GM23338 (cell line): Measurements from ENCODE around the gene TBC1D8B. TPM values are rescaled to one million over a fixed set of nuclear protein-coding genes. Genes with fewer than 3 reads are reported as not detected.

Experiments
- ATAC-seq: fragments of 200-7000 bp; cut with Tn5 transposase; 3 replicates; pipeline ENCODE4 v1.9.1; 2020
- DNase-seq: peaks from one replicate; pipeline ENCODE4 v3.0.0-alpha.2; 2015; ENCODE audit warnings: low spot score
- H2AFZ ChIP-seq: fragments of 200-600 bp; sonication (generic); 2 replicates; pipeline ENCODE4 v1.8.0; 2016; ENCODE audit warnings: antibody characterized with exemption, mild to moderate bottlenecking, moderate library complexity
- H3F3A ChIP-seq: fragments of 200-600 bp; sonication (generic); replicated peaks from 2 replicates; pipeline ENCODE4 v1.8.0; 2017; ENCODE audit warnings: antibody characterized with exemption, mixed run types, low read depth
- H3K27ac ChIP-seq: fragments of 200-600 bp; sonication (generic); 2 replicates; pipeline ENCODE4 v1.6.1; 2016; ENCODE audit warnings: low read depth
- H3K27me3 ChIP-seq: fragments of 200-600 bp; sonication (generic); 2 replicates; pipeline ENCODE4 v1.8.0; 2016; ENCODE audit warnings: mild to moderate bottlenecking, mixed run types, moderate library complexity; ENCODE audit not compliant: insufficient read depth
- H3K36me3 ChIP-seq: fragments of 200-600 bp; sonication (generic); 2 replicates; pipeline ENCODE4 v1.8.0; 2016; ENCODE audit warnings: mild to moderate bottlenecking; ENCODE audit not compliant: insufficient read depth
- H3K4me1 ChIP-seq: fragments of 200-600 bp; sonication (generic); 2 replicates; pipeline ENCODE4 v1.8.0; 2016; ENCODE audit warnings: mild to moderate bottlenecking, moderate library complexity; ENCODE audit not compliant: insufficient read depth
- H3K4me2 ChIP-seq: fragments of 200-600 bp; sonication (generic); 2 replicates; pipeline ENCODE4 v1.7.1; 2017; ENCODE audit warnings: mixed run types
- H3K4me3 ChIP-seq: fragments of 200-600 bp; sonication (generic); 2 replicates; pipeline ENCODE4 v1.6.1; 2016; ENCODE audit warnings: mixed run types
- H3K79me2 ChIP-seq: fragments of 200-600 bp; sonication (generic); replicated peaks from 2 replicates; pipeline ENCODE4 v1.8.0; 2017; ENCODE audit warnings: mild to moderate bottlenecking; ENCODE audit not compliant: insufficient read depth
- H3K9me2 ChIP-seq: fragments of 200-600 bp; sonication (generic); 2 replicates; pipeline ENCODE4 v1.8.0; 2017; ENCODE audit not compliant: insufficient read depth
- H4K20me1 ChIP-seq: fragments of 200-600 bp; sonication (generic); replicated peaks from 2 replicates; pipeline ENCODE4 v1.8.0; 2017; ENCODE audit warnings: mild to moderate bottlenecking; ENCODE audit not compliant: insufficient read depth
- H3K27ac Mint-ChIP-seq: 2 replicates; pipeline ENCODE4 v1.8.0; 2020; ENCODE audit warnings: inconsistent platforms, mild to moderate bottlenecking, moderate library complexity, mixed read lengths
- H3K27me3 Mint-ChIP-seq: 3 replicates; pipeline ENCODE4 v1.8.0; 2022; ENCODE audit warnings: low read depth, mild to moderate bottlenecking, moderate library complexity, mixed read lengths, inconsistent platforms; ENCODE audit not compliant: insufficient read depth, poor library complexity
- H3K36me3 Mint-ChIP-seq: 3 replicates; pipeline ENCODE4 v1.8.0; 2021; ENCODE audit warnings: low read depth, mild to moderate bottlenecking, inconsistent platforms, moderate library complexity, mixed read lengths
- H3K4me1 Mint-ChIP-seq: 3 replicates; pipeline ENCODE4 v1.8.0; 2020; ENCODE audit warnings: mild to moderate bottlenecking, inconsistent platforms, mixed read lengths
- H3K4me3 Mint-ChIP-seq: 3 replicates; pipeline ENCODE4 v1.8.0; 2021; ENCODE audit warnings: moderate library complexity, mild to moderate bottlenecking, inconsistent platforms, mixed read lengths
- H3K9me3 Mint-ChIP-seq: 3 replicates; pipeline ENCODE4 v1.8.0; 2020; ENCODE audit warnings: moderate library complexity, mild to moderate bottlenecking, inconsistent platforms, mixed read lengths
- EZH2 ChIP-seq: fragments of 200-600 bp; sonication (generic); IDR thresholded peaks from one replicate; pipeline ENCODE4 v1.8.0; 2017; ENCODE audit warnings: antibody characterized with exemption, mild to moderate bottlenecking, low read depth; ENCODE audit not compliant: unreplicated experiment
- EZH2phosphoT487 ChIP-seq: fragments of 200-600 bp; sonication (generic); IDR thresholded peaks from one replicate; pipeline ENCODE4 v1.8.1; 2018; ENCODE audit warnings: antibody characterized with exemption; ENCODE audit not compliant: unreplicated experiment
- JUNB ChIP-seq: IDR thresholded peaks from one replicate; pipeline ENCODE4 v1.6.1; 2016; ENCODE audit warnings: antibody characterized with exemption; ENCODE audit not compliant: unreplicated experiment
- POLR2AphosphoS5 ChIP-seq: IDR thresholded peaks from 2 replicates; pipeline ENCODE4 v1.6.1; 2016; ENCODE audit warnings: antibody characterized with exemption, low read depth
- STAT1 ChIP-seq: IDR thresholded peaks from one replicate; pipeline ENCODE4 v1.6.1; 2016; ENCODE audit warnings: antibody characterized with exemption; ENCODE audit not compliant: unreplicated experiment
- ZNF114 ChIP-seq: fragments of 250-450 bp; sonication (Bioruptor Pico); IDR thresholded peaks from 2 replicates; pipeline ENCODE4 v1.5.0; 2020; ENCODE audit warnings: mild to moderate bottlenecking, moderate library complexity
- ZNF331 ChIP-seq: fragments of 250-450 bp; sonication (Bioruptor Pico); IDR thresholded peaks from 2 replicates; pipeline ENCODE4 v1.5.0; 2020; ENCODE audit warnings: low read depth, mild to moderate bottlenecking, moderate library complexity
- polyA plus RNA-seq: library from polyadenylated mRNA; unstranded; fragments of >200 nt; fragmentation: Nextera tagmentation; extraction: Ambion mirVana; gene quantifications from 2 replicates; pipeline ENCODE4 v1.2.1, GENCODE V29; 2016
- total RNA-seq: library from RNA; depleted of rRNA; stranded (reverse); fragments of >200 nt; shearing (Covaris generic); gene quantifications from 2 replicates; pipeline ENCODE4 v1.2.3, GENCODE V29; 2014
- TF ChIP-seq, protein P1 (sequence below): fragments of 250-450 bp; sonication (Bioruptor Pico); IDR thresholded peaks from 2 replicates; pipeline ENCODE4 v1.5.0; 2020; ENCODE audit warnings: mild to moderate bottlenecking, moderate library complexity
- TF ChIP-seq, protein P2 (sequence below): IDR thresholded peaks from 2 replicates; pipeline ENCODE4 v1.6.1; 2016; ENCODE audit warnings: antibody characterized with exemption
- TF ChIP-seq, protein P3 (sequence below), 2 experiments: fragments of 200-600 bp in 1 of 2; sonication (generic) in 1 of 2; conservative IDR thresholded peaks; 2 replicates each; pipeline versions ENCODE4 v1.5.1 to v1.6.1; 2016 to 2017; ENCODE audit warnings: antibody characterized with exemption in 2 of 2, low read depth in 2 of 2, mild to moderate bottlenecking in 2 of 2, moderate library complexity in 1 of 2

Gene TBC1D8B
- total and polyA plus RNA-seq, 2 experiments from 2014 or later, result 5.5 to 7.6 TPM

DNA sequence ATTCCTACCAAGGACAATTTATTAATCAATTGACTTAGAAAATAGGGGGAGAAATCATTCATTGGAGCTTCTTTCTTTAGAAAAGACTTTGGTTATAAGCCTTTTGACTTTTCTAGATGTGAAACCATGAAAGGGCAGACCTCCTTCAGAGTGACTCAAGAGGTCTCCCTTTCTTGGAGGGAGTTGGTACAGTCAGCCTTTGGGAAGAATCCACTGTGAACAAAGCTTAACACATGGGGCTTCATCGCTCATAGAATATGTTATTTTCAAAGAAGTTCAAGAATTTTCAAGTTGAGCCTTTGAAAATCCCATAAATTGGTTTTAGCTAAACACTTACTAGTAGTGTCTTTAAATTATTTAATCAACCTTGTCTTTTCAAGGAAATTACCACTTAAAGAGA lies 72.7 kb downstream of the TBC1D8B start (continued):
- TF ChIP-seq, protein P1, sequence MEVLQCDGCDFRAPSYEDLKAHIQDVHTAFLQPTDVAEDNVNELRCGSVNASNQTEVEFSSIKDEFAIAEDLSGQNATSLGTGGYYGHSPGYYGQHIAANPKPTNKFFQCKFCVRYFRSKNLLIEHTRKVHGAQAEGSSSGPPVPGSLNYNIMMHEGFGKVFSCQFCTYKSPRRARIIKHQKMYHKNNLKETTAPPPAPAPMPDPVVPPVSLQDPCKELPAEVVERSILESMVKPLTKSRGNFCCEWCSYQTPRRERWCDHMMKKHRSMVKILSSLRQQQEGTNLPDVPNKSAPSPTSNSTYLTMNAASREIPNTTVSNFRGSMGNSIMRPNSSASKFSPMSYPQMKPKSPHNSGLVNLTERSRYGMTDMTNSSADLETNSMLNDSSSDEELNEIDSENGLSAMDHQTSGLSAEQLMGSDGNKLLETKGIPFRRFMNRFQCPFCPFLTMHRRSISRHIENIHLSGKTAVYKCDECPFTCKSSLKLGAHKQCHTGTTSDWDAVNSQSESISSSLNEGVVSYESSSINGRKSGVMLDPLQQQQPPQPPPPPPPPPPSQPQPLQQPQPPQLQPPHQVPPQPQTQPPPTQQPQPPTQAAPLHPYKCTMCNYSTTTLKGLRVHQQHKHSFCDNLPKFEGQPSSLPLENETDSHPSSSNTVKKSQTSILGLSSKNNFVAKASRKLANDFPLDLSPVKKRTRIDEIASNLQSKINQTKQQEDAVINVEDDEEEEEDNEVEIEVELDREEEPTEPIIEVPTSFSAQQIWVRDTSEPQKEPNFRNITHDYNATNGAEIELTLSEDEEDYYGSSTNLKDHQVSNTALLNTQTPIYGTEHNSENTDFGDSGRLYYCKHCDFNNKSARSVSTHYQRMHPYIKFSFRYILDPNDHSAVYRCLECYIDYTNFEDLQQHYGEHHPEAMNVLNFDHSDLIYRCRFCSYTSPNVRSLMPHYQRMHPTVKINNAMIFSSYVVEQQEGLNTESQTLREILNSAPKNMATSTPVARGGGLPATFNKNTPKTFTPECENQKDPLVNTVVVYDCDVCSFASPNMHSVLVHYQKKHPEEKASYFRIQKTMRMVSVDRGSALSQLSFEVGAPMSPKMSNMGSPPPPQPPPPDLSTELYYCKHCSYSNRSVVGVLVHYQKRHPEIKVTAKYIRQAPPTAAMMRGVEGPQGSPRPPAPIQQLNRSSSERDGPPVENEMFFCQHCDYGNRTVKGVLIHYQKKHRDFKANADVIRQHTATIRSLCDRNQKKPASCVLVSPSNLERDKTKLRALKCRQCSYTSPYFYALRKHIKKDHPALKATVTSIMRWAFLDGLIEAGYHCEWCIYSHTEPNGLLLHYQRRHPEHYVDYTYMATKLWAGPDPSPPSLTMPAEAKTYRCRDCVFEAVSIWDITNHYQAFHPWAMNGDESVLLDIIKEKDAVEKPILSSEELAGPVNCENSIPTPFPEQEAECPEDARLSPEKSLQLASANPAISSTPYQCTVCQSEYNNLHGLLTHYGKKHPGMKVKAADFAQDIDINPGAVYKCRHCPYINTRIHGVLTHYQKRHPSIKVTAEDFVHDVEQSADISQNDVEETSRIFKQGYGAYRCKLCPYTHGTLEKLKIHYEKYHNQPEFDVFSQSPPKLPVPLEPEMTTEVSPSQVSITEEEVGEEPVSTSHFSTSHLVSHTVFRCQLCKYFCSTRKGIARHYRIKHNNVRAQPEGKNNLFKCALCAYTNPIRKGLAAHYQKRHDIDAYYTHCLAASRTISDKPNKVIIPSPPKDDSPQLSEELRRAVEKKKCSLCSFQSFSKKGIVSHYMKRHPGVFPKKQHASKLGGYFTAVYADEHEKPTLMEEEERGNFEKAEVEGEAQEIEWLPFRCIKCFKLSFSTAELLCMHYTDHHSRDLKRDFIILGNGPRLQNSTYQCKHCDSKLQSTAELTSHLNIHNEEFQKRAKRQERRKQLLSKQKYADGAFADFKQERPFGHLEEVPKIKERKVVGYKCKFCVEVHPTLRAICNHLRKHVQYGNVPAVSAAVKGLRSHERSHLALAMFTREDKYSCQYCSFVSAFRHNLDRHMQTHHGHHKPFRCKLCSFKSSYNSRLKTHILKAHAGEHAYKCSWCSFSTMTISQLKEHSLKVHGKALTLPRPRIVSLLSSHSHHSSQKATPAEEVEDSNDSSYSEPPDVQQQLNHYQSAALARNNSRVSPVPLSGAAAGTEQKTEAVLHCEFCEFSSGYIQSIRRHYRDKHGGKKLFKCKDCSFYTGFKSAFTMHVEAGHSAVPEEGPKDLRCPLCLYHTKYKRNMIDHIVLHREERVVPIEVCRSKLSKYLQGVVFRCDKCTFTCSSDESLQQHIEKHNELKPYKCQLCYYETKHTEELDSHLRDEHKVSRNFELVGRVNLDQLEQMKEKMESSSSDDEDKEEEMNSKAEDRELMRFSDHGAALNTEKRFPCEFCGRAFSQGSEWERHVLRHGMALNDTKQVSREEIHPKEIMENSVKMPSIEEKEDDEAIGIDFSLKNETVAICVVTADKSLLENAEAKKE (CRISPR knock-in tag), result no peak
- TF ChIP-seq, protein P2, sequence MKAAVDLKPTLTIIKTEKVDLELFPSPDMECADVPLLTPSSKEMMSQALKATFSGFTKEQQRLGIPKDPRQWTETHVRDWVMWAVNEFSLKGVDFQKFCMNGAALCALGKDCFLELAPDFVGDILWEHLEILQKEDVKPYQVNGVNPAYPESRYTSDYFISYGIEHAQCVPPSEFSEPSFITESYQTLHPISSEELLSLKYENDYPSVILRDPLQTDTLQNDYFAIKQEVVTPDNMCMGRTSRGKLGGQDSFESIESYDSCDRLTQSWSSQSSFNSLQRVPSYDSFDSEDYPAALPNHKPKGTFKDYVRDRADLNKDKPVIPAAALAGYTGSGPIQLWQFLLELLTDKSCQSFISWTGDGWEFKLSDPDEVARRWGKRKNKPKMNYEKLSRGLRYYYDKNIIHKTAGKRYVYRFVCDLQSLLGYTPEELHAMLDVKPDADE, result no peak
- TF ChIP-seq POLR2AphosphoS5 (no peak), ZNF331 (CRISPR knock-in tag) (no peak)

DNA sequence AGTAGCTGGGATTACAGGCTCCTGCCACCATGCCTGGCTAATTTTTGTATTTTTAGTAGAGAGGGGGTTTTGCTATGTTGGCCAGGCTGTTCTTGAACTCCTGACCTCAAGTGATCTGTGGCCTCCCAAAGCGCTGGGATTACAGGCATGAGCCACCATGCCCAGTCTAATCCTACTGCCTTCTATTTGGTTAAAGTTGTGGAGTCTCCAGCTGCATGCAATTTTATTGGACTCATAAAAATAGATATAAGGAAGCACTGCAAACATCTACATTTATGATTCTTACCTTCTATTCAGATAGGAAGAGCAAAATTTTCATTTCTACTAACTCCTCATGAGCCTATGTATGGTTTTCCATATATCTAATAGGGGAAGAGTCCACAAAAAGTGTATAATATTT lies 87.0 kb downstream of the TBC1D8B start:
- Histone ChIP-seq H3K79me2 (no peaks in the 10 kb centered on the region), H3K27me3 (no peaks in the 10 kb centered on the region), H3K4me2 (no peak overlapping the region), H4K20me1 (no peaks in the 10 kb centered on the region), H3K36me3 (no peaks in the 10 kb centered on the region), H3K4me3 (no peak overlapping the region), H3K9me2 (no peaks in the 10 kb centered on the region), H3K4me1 (no peaks in the 10 kb centered on the region), H3K27ac (no peak overlapping the region), H2AFZ (no peak overlapping the region), H3F3A (no peaks in the 10 kb centered on the region)
- ATAC-seq (no peak), DNase-seq (no peak)
- no peak overlapping the region for H3K4me3 Mint-ChIP-seq
- H3K27ac Mint-ChIP-seq, result no peak overlapping the region
- H3K27me3 Mint-ChIP-seq, result peaks cover 2% of the 10 kb centered on the region
- H3K4me1 Mint-ChIP-seq, result no peaks in the 10 kb centered on the region
- no peaks in the 10 kb centered on the region for H3K36me3 Mint-ChIP-seq
- no peaks in the 10 kb centered on the region for H3K9me3 Mint-ChIP-seq
- TF ChIP-seq JUNB, result no peak
- TF ChIP-seq EZH2phosphoT487, result no peak
- no peak for TF ChIP-seq ZNF114 (CRISPR knock-in tag)
- no peak for TF ChIP-seq EZH2
- TF ChIP-seq ZNF331 (CRISPR knock-in tag), result no peak
- TF ChIP-seq STAT1, result no peak
- TF ChIP-seq, protein P3, sequence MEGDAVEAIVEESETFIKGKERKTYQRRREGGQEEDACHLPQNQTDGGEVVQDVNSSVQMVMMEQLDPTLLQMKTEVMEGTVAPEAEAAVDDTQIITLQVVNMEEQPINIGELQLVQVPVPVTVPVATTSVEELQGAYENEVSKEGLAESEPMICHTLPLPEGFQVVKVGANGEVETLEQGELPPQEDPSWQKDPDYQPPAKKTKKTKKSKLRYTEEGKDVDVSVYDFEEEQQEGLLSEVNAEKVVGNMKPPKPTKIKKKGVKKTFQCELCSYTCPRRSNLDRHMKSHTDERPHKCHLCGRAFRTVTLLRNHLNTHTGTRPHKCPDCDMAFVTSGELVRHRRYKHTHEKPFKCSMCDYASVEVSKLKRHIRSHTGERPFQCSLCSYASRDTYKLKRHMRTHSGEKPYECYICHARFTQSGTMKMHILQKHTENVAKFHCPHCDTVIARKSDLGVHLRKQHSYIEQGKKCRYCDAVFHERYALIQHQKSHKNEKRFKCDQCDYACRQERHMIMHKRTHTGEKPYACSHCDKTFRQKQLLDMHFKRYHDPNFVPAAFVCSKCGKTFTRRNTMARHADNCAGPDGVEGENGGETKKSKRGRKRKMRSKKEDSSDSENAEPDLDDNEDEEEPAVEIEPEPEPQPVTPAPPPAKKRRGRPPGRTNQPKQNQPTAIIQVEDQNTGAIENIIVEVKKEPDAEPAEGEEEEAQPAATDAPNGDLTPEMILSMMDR (conservative IDR thresholded peaks at IDR 0.05; ENCODE audit: low read depth in 2 of 2), result no peak
